HG03103 (cell line): ENCODE data around the gene TIGD3.

Source experiments
- ATAC-seq: cut with Tn5 transposase; IDR thresholded peaks from one replicate; pipeline ENCODE4 v1.9.1; 2021; ENCODE audit warnings: low read depth; ENCODE audit not compliant: unreplicated experiment

Gene TIGD3

DNA sequence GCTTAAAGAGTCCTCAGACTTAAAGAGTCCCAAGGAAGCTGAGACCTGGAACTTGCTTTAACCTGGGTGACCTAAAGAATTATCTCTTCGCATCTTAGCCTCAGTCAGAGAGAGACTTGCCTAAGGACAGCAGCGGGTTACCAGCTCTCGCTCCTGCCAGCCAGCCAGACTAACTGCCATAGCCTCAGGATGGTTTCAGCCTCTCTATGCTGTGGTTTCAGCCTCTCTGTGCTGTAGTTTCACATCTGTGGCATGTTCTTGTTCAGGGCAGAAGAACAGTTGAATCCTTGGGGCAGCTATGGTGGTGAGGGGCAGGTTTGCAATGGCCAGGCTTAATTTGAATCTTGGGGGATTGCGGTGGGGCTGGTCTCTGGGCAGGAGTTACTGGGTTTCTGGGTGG is 34.2 kb downstream of the TIGD3 start:
- ATAC-seq = no peak

DNA sequence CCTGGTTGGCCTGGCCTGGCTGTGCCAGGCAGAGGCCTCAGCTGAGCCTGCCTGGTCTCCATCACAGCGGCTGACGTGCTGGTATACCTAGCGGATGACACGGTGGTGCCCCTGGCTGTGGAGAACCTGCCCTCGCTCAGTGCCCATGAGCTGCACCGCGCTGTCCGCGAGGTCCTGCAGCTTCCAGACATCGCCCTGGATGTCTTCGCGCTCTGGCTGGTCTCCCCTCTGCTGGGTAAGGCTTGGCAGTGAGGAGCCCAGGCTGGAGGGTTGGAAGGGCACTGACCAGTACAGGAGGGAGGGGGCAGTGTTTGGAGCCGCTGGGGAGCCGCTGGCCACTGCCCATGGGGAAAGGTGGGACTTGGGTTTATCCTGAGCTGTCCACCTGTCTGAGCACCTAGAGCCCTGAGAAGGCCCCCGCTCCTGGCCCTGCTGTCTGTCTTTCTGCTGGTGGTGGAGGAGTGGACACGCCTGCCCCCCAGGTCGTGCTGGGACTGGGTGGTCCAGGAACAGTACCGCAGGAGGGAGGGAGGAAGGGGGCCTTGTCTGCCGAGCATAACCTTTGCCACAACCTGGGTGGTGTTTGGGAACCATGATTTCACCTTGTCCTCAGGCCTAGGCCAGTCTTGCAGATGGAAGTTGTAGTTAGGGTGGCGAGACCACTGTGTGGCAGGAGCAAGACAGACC is 34.9 kb downstream of the TIGD3 start:
- no peak for ATAC-seq

DNA sequence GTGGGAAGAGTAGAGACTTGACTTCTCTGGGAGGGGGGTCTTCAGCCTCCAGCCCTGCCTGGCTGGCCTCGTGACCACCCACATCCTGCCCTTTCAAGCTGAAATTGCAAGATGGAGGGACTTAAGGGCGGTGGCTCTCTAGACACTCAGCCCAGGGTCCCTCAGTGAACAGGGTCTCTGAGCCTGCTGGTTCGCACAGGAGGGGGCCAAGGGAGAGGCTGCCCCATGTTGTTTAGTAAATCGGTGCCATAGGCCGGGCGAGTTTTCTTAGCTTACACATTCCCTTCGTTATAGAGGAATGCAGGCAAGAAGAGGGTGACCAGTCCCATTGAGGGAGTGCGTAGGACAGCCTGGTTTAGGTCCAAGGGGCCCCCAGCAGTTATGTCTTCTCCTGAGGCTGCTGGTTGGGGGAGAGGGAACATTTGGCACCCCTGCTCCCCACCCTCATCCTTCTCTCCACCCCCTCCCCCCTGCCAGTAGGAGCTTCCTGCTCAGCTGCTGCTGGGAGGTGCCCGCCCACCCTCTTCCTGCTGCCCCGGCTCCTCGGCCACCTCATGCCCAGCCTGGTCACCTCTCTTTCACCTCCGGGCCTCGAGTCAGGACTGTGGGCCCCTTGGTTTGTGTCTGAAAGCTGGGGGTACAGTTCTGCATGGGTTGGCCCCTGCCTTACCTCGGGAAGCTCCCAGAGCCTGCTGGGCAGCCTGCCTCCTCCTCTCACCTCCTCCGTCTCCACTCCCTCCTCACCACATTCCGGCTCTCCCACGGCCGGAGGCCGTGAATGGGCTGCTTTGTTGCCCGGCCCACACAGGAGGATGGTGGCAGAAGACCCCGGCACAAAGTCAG is 35.8 kb downstream of the TIGD3 start:
- ATAC-seq = no peak

DNA sequence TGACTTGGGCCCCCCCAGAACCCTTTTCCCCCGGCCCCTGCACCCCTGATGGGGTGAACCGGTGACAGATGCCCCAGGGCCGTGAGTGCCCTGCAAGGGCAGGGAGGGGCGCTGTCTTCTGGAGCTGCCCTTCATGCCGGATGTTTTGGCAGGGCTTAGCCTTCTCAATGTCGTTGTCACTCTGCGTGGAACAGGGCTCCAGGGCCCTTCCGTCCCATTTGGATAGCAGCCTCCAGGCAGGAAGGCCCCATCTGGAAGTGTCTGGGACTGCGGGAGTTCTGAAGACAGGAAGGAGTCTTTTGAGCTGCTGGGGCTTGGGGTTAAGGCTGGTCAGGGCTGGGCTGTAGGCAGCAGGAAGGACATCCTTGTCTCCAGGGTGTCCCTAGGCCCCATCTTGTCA is 36.4 kb downstream of the TIGD3 start:
- no peak for ATAC-seq

DNA sequence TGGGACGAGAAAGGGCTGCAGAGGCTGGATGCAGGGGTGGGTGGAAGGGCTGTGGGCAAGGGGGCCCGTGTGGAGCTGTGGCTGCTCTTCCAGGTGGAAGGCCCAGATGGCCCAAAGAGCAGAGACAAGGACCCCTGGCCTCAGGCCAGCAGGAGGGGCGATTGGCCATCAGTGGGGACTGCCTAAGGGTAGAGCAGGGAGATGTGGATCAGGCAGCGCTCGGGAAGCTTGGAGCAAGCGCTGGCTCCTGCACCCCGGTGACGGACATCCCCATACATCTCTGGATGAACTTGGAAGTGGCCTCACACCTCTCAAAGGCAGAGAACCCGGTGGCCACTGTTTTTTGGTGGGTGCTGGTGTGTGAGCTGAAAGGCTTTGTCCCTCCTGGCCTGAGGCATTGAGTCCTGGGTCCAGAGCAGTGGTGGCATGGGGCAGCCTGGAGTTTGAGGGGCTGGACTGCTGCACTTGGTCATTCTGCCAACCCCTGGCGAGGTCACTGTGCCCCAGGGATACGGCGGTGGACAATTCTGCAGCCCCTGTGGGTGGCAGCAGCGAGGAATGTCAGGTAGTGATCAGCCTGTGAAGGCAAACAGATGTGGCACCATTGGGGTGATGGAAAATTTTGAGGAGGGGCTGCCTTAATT is 37.8 kb downstream of the TIGD3 start:
- no peak for ATAC-seq

DNA sequence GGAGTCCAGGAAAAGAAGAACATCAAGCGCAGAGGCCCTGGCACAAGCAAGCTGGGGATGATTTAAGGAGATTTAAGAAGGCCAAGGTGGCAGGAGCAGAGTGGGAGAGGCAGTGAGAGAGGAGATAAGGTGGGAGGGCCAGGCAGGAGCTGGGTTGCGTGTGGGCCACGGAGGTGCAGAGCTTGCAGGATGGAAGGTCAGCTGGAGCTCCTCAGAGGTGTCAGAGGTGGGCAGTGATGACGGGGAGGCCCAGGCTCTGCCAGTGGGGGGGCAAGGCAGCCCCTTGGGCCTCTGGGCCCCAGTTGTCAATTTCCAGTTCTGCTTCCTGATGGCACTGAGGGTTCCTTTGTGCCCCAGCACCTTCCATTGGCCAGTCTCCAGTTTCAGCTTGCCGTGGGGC is 38.3 kb downstream of the TIGD3 start:
- no peak for ATAC-seq

DNA sequence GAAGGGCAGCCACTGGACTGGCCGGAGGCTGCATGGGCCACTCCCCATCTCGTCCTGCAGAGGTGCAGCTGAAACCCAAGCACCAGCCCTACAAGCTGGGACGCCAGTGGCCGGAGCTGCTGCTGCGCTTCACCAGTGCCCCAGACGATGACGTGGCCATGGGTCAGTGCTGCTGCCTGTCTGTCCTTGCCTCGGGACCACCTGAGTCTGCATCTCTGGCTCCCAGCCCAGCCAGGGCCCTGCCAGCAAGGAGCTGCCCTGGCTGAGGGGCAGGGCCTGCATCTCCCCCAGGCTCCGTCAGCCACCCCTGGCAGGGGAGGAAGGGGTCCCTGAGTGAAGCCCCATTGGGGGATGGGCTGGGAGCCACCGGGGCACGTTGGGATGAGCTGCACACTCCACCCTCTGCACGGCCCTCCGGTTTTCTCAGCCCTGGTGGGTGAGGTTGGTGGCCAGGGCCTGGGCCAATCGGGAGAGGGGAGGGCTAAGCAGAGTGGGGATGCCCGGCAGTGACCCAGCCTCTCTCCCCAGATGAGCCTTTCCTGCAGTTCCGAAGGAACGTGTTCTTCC is 39.0 kb downstream of the TIGD3 start:
- ATAC-seq = no peak

DNA sequence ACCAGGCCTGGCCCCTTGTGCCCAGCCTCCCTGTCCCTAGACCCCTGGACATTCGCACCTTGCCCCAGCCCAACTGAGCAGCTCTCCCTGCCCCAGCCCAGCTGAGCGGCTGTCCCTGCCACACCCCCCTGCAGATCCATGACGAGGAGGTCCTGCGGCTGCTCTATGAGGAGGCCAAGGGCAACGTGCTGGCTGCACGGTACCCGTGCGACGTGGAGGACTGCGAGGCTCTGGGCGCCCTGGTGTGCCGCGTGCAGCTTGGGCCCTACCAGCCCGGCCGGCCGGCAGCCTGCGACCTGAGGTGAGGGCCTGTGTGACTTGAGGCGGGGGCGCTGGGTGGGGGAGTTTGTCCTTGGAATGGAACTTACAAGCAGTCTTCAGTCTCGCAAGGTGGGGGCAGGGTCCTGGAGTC is 39.6 kb downstream of the TIGD3 start:
- ATAC-seq = no peak

DNA sequence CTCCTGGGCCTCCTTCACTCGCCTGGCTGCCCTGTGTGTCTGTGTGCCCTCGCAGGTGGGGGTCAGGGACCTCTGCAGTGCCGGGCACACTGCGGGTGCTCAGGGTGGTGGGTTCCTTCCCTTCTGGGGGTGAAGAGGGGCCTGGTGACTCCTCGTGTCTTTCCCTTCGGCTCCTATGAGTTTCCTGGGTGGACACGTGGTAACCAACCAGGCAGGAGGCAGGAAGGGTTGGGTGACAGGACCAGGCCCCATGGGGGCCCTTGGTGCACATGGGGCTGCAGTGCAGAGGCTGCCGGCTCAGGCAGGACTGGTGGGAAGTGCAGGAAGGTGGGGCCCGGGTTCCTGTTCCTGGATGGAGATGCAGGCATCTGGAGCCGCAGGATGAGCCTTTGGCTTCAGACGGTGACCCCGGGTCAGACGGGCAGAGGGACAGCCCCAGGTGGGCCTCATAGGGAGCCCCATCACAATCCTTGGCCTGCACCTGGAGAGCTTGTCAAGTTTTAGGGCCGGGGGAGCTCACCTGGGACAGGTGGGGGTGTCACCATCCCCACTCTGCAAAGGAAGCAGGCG is 41.5 kb downstream of the TIGD3 start:
- ATAC-seq = no peak

DNA sequence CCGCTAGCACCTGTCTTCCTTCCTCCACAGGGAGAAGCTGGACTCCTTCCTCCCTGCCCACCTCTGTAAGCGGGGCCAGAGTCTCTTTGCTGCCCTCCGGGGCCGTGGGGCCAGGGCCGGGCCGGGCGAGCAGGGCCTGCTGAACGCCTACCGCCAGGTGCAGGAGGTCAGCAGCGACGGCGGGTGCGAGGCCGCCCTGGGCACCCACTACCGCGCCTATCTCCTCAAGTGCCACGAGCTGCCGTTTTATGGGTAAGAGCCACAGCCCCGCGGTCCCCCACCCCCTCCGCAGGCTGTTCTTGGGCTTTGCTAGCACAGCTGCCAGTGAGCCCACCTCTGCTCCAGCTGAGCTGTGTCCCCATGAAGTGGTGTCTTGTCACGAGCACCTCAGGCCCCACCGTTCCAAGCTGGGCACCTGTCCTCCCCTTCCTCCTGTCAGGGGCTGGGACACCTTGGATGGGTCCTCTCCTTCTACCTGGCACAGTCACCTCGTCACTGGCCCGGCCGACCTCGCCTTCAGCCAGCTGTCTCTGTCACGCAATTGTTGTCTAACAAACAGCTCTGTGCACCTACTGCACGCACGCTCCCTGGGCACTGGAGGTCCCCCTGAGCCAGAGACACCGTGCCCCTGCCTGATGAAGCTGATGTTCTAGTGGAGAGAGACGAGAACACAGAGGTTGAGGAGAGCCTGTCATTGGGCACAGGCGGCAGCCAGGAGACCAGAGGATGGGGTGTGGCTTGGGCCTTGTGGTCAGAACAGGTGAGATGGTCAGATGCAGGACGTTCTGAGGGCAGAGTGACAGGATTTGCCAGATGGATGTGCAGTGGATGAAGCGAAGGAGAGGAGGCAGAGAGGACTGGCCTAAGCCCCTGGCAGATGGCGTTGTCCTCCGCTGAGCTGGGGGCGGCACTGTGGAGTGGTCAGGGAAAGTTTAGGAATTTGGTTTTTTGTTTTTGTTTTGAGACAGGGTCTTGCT is 42.5 kb downstream of the TIGD3 start:
- ATAC-seq = no peak

DNA sequence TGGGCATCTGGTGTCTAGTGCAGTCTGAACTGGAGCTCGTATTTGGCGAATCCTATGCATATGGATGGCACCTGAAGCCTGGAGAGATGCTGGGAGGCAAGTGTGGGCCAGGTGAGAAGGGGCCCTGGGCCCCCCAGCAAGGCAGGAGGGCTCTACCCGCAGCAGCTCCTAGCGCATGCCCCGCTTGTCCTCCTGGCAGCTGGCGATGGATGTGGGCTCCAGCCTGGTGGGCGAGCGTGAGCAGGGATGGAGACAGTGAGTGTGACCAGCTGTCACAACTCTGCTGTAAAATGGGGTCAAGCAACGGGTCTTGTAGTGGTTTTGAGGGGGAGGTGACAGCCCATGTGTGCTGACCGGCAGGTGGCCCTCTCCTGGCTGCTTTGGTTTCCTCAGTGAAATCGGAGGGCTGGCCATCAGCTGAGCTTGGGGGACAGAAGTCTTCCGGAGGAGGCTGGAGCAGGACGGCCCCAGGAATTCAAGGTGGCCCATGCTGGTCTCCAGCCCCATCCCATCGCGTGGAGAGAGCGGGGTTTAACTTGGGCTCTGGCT is 43.9 kb downstream of the TIGD3 start:
- ATAC-seq = no peak

DNA sequence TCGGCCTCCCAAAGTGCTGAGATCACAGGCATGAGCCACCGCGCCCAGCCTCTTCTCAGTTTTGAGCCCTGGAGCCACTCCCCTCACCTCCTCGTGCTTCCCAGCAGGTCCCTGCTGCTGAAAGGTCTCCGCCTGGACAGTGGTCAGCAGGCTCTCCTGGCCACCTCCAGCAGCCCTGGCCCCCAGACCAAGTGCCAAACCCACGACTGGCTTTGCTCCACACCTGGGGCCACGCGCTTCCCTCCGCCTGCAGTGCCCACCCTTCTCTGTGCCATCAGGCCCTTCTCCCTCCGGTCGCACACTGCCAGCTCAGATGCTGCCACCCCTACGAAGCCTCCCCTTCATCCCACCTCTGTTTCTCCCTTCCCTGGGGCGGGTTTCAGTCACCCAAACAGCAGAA is 44.7 kb downstream of the TIGD3 start:
- no peak for ATAC-seq

DNA sequence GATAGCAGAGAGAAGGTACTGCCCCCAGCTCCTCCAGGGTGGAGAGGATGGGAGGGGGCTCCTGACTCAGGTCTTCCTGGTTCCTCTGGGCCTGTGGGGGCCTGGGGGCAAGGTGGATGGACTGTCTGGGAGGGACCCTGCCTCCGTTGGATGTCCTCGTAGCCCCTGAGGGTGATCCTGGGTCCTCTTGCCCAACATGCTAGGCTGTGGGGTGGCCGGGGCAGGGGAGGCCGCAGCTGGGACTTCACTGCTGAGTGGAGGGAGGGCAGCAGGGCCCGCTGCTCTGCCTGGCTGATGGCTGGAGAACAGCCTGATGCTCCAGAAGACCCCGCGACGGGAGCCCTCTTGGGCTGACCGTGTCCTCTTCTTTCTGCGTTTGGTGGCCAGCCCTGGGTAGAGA is 45.3 kb downstream of the TIGD3 start:
- no peak for ATAC-seq

DNA sequence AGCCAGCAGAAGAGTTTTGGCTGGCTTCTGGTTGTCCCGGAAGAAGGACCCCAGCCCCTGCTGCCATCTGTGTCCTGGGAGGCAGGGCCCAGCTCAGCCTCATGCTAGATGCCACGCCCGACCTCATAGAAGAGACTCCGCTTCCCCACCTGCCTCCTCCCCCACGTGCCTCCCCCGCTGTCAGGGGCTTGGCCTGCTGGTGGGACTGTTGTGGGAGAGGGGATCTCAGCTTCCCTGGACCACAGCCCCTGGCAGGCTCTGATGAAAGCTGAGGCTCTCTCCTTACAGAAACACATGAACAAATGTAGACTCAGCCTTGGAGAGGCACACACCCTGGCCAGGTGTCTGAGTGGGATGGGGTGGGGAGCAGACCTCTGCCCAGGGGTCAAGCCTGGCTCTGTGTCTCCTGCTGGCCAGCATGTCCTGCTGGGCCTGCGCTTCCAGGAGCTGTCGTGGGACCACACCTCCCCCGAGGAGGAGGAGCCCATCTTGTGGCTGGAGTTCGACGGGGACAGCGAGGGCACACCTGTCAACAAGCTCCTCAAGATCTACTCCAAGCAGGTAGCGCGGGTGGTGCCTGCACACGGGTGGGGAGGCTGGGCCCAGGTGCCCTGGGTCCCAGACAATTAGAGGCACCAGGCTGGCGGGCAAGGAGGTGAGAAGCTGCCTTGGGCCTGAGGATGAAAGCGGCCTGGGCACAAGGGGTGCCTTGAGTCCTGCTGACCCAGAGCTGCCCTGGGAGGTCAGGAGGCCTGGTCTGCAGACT is 45.9 kb downstream of the TIGD3 start:
- no peak for ATAC-seq

DNA sequence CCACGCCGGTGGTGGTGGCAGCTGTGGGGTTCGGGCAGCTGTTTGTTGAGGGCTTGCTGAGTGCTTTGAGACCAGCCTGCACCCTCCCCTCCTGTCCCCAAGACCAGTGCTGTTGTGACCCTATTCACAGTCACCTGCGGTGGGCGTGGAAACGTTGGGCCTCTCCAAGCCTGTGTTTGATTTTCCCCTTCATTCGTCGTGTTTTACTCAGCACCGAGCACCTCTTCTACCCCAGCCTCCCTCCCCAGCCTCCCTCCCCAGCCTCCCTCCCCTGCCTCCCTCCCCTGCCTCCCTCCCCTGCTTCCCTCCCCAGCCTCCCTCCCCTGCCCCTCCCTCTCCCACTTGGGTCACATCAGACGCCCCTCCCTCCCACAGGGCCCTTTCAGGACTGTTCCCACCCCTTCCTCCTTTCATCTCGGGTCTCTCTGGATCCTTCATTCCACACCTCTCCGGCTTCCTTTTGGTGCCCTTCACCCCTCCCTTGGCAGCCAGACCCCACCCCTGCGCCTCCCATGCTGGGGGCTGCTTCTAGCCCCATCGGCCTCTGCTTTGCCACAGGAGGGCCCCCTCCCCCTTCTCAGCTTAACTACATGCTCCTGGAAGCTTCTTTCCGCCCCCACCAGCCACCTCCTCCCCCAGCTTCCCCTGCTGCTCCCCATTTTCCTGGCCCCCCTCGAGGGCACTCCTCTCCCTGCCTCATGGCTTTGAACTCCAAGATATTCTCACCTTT is 46.7 kb downstream of the TIGD3 start:
- no peak for ATAC-seq

DNA sequence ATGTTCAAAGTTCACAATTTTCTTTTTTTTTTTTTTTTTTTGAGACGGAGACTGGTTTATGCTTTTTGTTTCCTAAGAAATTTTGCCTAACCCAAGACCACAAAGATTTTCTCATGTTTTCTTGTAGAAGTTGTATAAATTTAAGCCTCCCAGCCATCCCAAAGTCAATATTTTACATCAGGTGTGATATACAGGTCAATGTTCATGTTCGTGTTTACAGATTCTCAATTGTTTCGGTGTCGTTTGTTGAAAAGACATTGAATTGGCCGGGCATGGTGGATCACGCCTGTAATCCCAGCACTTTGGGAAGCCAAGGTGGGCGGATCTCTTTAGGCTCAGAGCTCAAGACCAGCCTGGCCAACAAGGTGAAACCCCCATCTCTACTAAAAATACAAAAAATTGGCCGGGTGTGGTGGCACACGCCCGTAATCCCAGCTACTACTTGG is 47.3 kb downstream of the TIGD3 start:
- ATAC-seq = no peak

DNA sequence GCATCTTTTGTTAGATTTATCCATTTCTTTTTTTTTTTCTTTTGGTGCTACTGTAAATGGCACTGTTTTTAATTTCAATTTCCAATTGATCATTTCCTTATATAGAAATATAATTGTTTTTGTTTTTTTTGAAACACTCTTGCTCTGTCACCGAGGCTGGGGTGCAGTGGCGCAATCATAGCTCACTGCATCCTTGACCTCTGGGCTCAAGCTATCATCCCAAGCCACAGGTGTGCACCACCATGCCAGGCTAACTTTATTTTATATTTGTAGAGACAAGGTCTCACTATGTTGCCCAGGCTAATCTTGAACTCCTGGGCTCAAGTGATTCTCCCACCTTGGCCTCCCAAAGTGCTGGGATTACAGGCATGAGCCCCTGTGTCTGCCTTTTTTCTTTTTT is 48.2 kb downstream of the TIGD3 start:
- no peak for ATAC-seq

DNA sequence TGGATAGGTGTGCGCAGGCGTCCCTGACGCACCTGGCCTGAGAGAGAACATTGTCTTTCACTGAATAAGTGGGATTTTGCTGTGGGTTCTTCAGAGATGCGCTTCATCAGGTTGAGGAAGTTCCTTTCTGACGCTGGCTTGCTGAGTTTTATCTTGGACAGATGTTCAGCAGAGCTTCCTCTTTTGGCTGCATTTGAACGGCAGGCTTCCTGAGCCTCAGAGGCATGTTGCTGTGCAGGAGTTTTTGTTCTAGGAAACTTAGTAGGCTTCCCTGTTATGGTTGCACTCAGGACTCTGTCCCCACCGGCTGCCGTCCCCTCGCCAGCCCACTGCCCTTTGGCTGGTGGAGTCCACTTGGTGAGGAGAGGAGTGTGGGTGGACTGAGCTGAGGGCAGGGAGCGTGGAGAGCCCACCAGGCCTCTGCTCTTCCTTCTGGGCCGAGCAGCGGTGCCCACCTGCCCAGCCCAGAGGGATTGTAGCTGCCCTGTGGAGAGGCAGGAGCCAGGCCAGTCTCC is 49.1 kb downstream of the TIGD3 start:
- ATAC-seq = no peak
